Measurements from ENCODE around the gene SLAMF6.
"Not testable (repeated sequence)": the region's sequence is repeated elsewhere in the genome, so short reads cannot be mapped to it uniquely, and the experiment has no call there.

Gene SLAMF6

DNA sequence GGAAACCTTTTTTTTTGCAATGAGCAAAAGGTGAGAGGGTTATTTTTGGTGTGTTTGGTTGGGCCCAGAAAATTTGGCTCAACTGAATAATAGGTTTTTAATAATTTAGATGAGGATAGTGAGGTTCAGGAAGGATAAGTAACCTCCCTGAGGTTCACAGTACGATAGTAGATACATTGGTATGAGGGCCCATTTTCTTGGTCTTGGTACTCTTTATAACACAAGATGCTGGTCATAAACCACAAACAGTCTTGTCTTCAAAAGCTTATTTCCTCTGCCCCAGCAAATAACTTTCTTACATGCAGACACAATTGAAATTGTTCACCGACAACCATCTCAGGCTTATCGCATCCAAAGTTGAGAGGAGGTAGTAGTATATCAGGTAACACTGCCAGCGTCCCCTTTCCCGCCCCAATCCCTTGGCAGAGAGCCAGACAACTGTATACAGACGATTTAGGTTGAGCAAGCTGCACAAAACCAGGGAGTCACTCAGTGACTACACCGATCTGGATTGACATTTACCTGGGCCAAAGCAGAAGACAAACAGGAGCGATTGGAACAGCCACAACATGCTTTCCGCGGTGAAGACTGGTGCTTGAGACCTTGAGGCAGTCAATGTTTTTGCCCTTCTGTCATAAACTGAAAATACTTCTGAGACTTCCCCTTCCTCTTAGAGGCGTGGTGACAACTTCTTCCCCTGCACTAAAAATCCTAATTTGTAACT, at the start of gene SLAMF6:
SLAMF6 (minus strand) TSS at position 634 of the 724 bp plus-strand sequence; CDS start at position 571, 63 bp downstream.
- DNase-seq, result no peak
- in situ Hi-C loops (cut with HindIII; ENCODE audit: low pct_ligation_motif_present, low pct_unique_long_range_greater_than_20kb, low sequenced_read_pairs), result no loop called here

DNA sequence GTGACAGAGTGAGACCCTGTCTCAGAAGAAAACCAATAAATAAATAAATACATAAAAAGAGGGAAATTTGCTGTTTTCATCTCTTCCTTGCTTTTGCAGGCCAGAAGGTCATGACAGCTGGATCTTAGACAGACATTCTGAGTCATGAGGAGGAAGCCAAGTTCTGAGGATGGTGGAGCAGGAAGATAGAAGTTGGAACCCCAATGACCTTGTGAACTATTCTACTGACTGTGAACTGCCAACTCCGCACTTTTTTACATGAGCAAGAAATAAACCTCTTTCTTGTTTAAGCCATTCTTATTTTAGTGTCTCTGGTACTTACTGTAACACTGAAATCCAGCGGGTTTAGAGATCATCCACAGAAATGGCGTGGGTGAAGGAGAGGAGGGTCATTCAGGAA, 47.8 kb upstream of the SLAMF6 start:
- in situ Hi-C loops (cut with HindIII; ENCODE audit: low pct_ligation_motif_present, low pct_unique_long_range_greater_than_20kb, low sequenced_read_pairs), result no loop called here
- DNase-seq, result no peak

DNA sequence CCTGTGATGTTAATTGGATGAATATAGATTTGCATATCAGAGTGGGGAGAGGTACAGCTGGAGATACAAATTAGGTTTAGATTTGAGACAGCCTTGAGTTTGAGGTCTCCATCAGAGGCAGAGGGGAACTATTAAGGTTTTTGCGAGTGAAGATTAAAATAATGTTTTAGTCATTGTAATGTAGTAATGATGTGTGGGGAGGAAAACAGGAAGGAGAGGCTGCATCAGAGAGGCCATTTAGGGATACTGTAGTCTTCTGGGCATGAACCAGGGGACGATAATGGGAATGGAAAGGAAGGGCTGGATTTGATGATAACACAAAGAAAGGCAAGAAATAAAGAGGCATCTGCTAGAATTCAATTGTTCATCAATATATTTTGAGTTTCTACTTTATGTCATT, 46.8 kb upstream of the SLAMF6 start:
- in situ Hi-C loops (cut with HindIII; ENCODE audit: low pct_ligation_motif_present, low pct_unique_long_range_greater_than_20kb, low sequenced_read_pairs), result no loop called here
- DNase-seq, result no peak

DNA sequence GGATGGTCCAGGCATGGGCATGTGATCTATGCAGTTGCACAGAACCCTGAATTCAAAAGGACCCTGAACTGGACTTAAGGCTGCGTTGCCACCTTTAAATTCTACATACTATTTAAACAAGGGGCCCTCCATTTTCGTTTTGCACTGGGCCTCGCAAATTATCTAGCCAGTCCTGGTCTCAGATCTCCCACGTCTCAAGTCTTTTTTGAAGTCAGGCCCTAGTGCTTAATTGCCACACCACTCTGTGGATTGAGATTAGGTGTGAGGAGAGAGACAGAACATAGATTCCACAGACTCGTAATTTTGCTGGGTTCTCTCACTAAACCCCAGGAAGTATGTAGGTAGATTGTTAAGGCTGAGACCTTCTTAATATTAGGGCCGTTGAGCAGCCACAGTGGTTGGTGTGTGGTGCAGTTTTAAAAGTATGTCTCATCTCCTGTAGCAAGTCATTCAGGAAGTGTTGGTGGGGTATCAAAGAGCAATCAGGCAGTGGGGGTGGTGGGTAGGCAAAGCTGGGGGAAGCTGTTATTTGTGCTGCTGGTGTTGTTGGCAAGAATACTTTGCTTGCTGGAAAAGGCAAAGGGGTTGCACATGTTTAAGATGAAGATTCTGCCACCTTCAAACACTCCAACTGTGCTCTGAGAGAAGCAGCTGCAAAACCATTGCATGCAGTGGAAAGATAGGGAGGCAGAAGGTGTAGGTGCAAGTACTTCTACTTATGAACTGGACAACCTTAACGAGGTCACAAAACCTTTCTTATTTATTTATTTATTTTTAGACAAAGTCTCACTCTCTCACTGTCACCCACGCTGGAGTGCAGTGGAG, 45.0 kb upstream of the SLAMF6 start:
- no peak for DNase-seq
- in situ Hi-C loops (cut with HindIII; ENCODE audit: low pct_ligation_motif_present, low pct_unique_long_range_greater_than_20kb, low sequenced_read_pairs), result no loop called here

DNA sequence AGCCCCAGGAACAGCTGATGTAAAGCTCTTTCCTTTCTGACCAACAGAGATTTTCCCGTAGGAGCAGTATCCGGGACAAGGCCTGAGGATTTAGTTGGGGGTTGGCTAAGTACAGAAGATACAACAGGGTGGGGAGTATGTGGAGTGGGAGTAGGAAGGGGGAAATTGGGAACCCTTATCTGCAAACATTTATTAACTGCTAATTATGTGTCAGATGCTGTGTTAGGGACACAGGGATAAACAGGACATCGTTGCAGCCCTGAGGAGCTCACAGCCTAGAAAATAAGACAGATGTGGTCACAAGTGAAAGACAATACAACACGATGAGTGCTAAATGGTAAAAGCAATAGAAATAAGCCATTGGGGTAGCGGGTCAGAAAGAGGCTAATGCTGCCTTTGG, 44.3 kb upstream of the SLAMF6 start:
- in situ Hi-C loops (cut with HindIII; ENCODE audit: low pct_ligation_motif_present, low pct_unique_long_range_greater_than_20kb, low sequenced_read_pairs), result no loop called here

DNA sequence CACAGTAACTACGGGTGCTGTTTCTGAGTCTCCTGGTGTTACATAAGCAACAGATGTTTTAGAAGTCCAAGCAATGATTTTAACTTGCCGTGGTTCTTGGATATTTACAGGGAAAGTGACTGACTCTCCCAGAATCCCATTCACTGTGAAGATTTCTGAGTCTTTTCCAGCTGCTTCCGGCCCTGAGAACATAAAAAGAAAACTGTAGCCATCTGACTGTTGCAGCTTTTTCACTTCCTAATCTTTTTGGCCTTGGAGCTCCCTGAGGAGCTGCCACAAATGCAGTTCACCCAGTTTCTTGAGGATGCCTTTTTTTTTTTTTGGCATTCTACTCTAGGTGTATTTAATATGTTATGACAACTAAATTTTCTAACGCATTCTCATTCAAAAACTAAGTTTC, 42.5 kb upstream of the SLAMF6 start:
- DNase-seq, result no peak
- in situ Hi-C loops (cut with HindIII; ENCODE audit: low pct_ligation_motif_present, low pct_unique_long_range_greater_than_20kb, low sequenced_read_pairs), result no loop called here

More for the DNA sequence above, 44.3 kb upstream of the SLAMF6 start:
- no peak for DNase-seq

DNA sequence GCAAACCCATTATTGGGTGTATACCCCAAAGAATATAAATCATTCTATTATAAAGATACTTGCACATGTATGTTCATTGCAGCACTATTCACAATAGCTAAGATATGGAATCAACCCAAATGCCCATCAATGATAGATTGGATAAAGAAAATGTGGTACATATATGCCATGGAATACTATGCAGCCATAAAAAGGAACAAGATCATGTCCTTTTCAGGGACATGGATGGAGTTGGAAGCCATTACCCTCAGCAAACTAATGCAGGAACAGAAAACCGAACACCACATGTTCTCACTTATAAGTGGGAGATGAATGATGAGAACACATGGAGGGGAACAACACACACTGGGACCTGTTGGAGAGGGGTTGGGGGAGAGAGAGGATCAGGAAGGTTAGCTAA, 40.2 kb upstream of the SLAMF6 start:
- in situ Hi-C loops (cut with HindIII; ENCODE audit: low pct_ligation_motif_present, low pct_unique_long_range_greater_than_20kb, low sequenced_read_pairs); DNase-seq: not testable (repeated sequence)

DNA sequence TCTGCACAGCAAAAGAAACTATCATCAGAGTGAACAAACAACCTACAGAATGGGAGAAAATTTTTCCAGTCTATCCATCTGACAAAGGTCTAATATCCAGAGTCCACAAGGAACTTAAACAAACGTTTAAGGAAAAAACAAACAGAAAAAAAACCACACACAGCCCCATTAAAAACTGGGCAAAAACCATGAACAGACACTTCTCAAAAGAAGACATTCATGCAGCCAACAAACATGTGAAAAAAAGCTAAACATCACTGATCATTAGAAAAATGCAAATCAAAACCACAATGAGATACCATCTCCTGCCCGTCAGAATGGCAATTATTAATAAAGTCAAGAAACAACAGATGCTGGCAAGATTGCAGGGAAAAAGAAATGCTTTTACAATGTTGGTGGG, 39.7 kb upstream of the SLAMF6 start:
- DNase-seq; in situ Hi-C loops (cut with HindIII; ENCODE audit: low pct_ligation_motif_present, low pct_unique_long_range_greater_than_20kb, low sequenced_read_pairs): not testable (repeated sequence)

DNA sequence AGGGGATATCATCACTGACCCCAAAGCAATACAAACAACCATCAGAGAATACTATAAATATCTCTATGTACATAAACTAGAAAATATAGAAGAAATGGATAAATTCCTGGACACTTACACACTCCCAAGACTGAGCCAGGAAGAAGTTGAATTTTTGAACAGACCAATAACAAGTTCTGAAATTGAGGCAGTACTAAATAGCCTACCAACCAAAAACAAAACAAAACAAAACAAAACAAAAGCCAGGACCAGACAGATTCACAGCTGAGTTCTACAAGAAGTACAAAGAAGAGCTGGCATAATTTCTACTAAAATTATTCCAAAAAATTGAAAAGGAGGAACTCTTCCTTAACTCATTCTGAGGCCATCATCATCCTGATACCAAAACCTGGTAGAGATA, 37.8 kb upstream of the SLAMF6 start:
- no peak for DNase-seq
- in situ Hi-C loops (cut with HindIII; ENCODE audit: low pct_ligation_motif_present, low pct_unique_long_range_greater_than_20kb, low sequenced_read_pairs), result no loop called here

- in situ Hi-C loops (cut with HindIII; ENCODE audit: low pct_ligation_motif_present, low pct_unique_long_range_greater_than_20kb, low sequenced_read_pairs), result no loop called here
- DNase-seq, result no peak
Observed at GRCh38 chr1:160560045-160560705, 37.1 kb upstream of the SLAMF6 start.

DNA sequence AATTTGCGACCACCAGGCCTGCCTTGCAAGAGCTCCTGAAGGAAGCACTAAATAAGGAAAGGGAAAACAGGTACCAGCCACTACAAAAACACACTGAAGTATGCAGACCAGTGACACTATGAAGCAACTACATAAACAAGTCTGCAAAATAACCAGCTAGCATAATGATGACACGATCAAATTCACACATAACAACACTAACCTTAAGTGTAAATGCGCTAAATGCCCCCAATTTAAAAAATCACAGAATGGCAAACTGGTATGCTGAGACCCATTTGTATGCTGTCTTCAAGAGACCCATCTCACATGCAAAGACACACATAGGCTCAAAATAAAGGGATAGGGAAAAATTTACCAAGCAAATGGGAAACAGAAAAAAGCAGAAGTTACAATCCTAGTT, 36.4 kb upstream of the SLAMF6 start:
- in situ Hi-C loops (cut with HindIII; ENCODE audit: low pct_ligation_motif_present, low pct_unique_long_range_greater_than_20kb, low sequenced_read_pairs); DNase-seq: not testable (repeated sequence)

DNA sequence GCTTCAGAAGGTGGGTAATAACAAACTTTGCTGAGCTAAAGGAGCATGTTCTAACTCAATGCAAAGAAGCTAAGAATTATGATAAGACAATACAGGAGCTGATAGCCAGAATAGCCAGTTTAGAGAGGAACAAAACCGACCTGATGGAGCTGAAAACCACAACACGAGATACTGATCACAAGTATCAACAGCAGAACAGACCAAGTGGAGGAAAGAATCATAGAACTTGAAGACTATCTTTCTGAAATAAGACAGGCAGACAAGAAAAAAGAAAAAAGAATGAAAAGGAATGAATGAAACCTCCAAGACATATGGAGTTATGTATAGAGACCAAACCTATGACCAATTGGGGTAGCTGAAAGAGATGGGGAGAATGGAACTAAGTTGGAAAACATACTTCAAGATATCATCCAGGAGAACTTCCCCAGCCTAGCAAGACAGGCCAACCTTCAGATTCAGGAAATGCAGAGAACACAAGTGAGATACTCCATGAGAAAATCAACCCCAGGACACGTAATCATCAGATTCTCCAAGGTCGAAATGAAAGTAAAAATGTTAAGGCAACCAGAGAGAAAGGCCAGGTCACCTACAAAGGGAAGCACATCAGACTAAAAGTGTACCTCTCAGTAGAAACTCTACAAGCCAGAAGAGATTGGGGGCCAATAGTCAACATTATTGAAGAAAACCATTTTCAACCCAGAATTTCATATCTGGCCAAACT, 35.8 kb upstream of the SLAMF6 start:
- DNase-seq, result no peak
- in situ Hi-C loops (cut with HindIII; ENCODE audit: low pct_ligation_motif_present, low pct_unique_long_range_greater_than_20kb, low sequenced_read_pairs), result no loop called here

DNA sequence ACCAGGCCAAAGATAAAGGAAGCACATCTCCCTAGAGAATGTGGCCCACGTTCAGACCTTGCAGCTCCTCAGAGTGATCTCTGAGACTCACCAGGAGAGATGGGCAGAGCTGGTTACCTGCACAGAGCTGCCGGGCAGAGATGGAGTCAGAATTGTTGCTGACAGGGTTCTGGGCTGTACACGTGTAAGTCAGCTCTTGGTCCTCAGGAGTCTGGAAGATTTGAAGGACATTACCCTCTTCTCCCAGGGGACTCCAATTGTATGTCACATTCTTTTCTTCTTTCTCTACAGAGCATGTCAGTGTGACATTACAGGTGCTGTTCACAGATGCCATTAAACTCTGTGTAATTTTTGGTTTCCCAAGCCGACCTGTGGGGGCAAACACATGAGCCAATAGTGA, 30.7 kb upstream of the SLAMF6 start:
- in situ Hi-C loops (cut with HindIII; ENCODE audit: low pct_ligation_motif_present, low pct_unique_long_range_greater_than_20kb, low sequenced_read_pairs), result no loop called here
- no peak for DNase-seq

DNA sequence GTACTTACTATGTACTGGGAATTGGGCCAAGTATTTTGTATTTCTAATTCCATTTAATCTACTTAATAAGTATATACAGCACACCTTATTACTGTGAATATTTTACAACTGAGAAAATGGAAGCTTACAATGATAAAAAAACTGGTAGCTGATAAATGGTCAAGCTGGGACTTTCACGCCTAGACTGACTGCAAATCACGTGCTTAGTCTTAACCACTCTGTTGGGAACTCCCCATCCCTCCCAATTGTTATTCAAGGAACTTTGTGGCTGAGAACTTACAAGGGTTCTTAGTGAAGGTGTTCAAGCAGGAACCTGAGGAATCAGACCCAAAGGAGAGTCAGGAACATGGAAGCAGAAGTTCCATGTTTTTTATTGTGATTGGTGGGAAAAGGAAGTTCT, 29.4 kb upstream of the SLAMF6 start:
- in situ Hi-C loops (cut with HindIII; ENCODE audit: low pct_ligation_motif_present, low pct_unique_long_range_greater_than_20kb, low sequenced_read_pairs), result no loop called here
- DNase-seq, result no peak

- no peak for DNase-seq
- in situ Hi-C loops (cut with HindIII; ENCODE audit: low pct_ligation_motif_present, low pct_unique_long_range_greater_than_20kb, low sequenced_read_pairs), result no loop called here
Observed at GRCh38 chr1:160550572-160551034, 27.5 kb upstream of the SLAMF6 start.

GRCh38 chr1:160549665-160550006, 26.6 kb upstream of the SLAMF6 start:
- no peak for DNase-seq
- in situ Hi-C loops (cut with HindIII; ENCODE audit: low pct_ligation_motif_present, low pct_unique_long_range_greater_than_20kb, low sequenced_read_pairs), result no loop called here

DNA sequence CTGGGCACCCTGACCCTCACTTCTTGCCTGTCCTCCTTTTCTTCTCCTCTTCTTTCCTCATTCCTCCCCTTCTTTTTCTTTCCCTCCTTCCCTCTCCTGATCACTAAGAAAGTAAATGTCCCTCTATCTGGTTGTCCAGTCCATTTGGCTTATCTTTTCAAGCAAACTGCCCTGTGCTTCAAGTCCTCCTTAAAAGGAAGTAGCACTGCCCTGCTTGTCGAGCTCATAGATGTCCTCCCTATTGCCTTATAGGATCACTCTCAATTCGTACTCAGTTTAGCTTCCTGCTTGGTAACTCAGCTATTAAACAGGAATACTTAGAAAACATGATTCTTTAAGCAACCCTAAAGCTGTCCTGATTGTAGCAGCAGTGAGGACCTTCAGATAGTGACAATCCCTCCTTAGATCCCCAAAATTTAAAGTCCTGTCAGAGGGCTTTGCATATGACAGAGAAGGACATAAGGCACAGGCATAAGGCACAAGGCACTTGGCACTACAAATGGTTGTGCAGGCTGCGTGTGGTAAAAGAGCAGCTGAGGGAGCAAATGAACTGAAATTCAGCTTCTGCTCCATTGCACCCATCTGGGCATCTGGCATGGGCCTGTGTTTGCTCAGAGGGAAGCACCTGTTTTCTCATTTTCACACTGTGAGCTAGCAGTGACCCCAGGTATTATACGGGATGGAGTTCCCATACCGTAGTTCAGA, 26.1 kb upstream of the SLAMF6 start:
- in situ Hi-C loops (cut with HindIII; ENCODE audit: low pct_ligation_motif_present, low pct_unique_long_range_greater_than_20kb, low sequenced_read_pairs), result no loop called here
- no peak for DNase-seq

DNA sequence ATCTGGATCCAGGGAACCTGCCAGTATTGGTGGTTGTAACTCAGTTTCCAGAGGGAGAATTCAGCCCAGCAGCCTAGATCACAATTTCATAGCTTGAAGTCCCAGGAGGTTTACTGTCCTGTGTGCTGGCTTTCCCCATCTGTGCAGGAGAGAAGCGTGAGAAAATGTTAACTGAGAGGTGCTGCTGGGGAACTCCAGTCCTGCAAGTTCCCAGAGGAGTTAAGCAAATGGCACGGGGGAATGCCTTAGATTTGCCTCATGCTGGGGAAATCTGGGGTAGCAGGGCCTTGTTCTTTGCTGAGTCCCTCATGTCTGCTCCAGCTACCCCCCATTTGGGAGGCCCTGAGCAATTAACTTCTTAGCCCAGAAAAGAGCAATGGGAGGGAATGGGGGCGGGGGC, 25.1 kb upstream of the SLAMF6 start:
- in situ Hi-C loops (cut with HindIII; ENCODE audit: low pct_ligation_motif_present, low pct_unique_long_range_greater_than_20kb, low sequenced_read_pairs), result no loop called here
- DNase-seq, result no peak
